Thymus (tissue), 11 donors: ENCODE data around the gene GPR183. TPM values are rescaled to one million over a fixed set of nuclear protein-coding genes. Genes with fewer than 3 reads are reported as not detected.

Source experiments
- DNase-seq, 9 donors: peaks; one replicate each; pipeline ENCODE4 v3.0.0-alpha.2; 2013; ENCODE audit warnings: low spot score in 9 of 9, low read depth in 6 of 9, missing footprints in 1 of 9
- H3K27ac ChIP-seq, 2 donors: one replicate each; pipeline ENCODE4 v1.5.1; 2013; ENCODE audit warnings: control low read depth in 1 of 2, low read depth in 1 of 2, low read length in 1 of 2, mild to moderate bottlenecking in 1 of 2, moderate library complexity in 1 of 2
- H3K27me3 ChIP-seq, 2 donors: one replicate each; pipeline ENCODE4 v1.5.1; 2013; ENCODE audit warnings: low read length in 1 of 2; ENCODE audit not compliant: control insufficient read depth in 2 of 2, insufficient read depth in 1 of 2
- H3K36me3 ChIP-seq, 2 donors: one replicate each; pipeline ENCODE4 v1.5.1; 2013; ENCODE audit warnings: low read length in 1 of 2, mild to moderate bottlenecking in 1 of 2, moderate library complexity in 1 of 2; ENCODE audit not compliant: control insufficient read depth in 2 of 2, insufficient read depth in 2 of 2
- H3K4me1 ChIP-seq, 2 donors: one replicate each; pipeline ENCODE4 v1.5.1; 2013; ENCODE audit warnings: low read length in 2 of 2; ENCODE audit not compliant: control insufficient read depth in 2 of 2, insufficient read depth in 2 of 2
- H3K4me3 ChIP-seq, 2 donors: one replicate each; pipeline ENCODE4 v1.5.1; 2013; ENCODE audit warnings: low read length in 2 of 2, control low read depth in 1 of 2, mild to moderate bottlenecking in 1 of 2
- H3K9me3 ChIP-seq, 2 donors: one replicate each; pipeline ENCODE4 v1.5.1; 2013; ENCODE audit warnings: low read length in 1 of 2, mild to moderate bottlenecking in 1 of 2; ENCODE audit not compliant: control insufficient read depth in 2 of 2, insufficient read depth in 1 of 2
- WGBS: extraction: QIAGEN DNeasy Blood & Tissue Kit; methylation state at CpG from one replicate; pipeline ENCODE4 v1.1.7; 2013; 5-methylcytosine and 5-hydroxymethylcytosine counted together
- polyA plus RNA-seq: library from polyadenylated mRNA; stranded (reverse); fragments of 200-250 nt; gene quantifications from one replicate; pipeline ENCODE4 v1.2.3, GENCODE V29; 2013
- total RNA-seq: library from RNA; stranded (reverse); fragments of 120-200 nt; gene quantifications from one replicate; pipeline ENCODE4 v1.2.4, GENCODE V29; 2013
- donor health status: healthy.

GPR183 gene
- total and polyA plus RNA-seq, 2 donors, result 32.4 to 33.0 TPM

GRCh38 chr13:99352351-99353245 lies 45.4 kb upstream of the GPR183 start:
- Histone ChIP-seq H3K27ac (peak overlapping the region; percentile 41 to 66), H3K4me3 (no peak overlapping the region), H3K36me3 (peaks cover 28 to 52% of the 10 kb centered on the region in 2 donors), H3K27me3 (no peaks in the 10 kb centered on the region), H3K9me3 (no peaks in the 10 kb centered on the region), H3K4me1 (peaks cover 42 to 58% of the 10 kb centered on the region in 2 donors)
- 82% methylated on average over 17 of the region's 17 CpGs for WGBS
- DNase-seq, result no peak

GRCh38 chr13:99351772-99352171 lies 44.6 kb upstream of the GPR183 start:
- Histone ChIP-seq H3K9me3 (no peaks in the 10 kb centered on the region), H3K36me3 (peaks cover 33 to 48% of the 10 kb centered on the region in 2 donors), H3K27ac (no peak overlapping the region), H3K4me3 (no peak overlapping the region), H3K27me3 (no peaks in the 10 kb centered on the region), H3K4me1 (peaks cover 37 to 51% of the 10 kb centered on the region in 2 donors)
- DNase-seq, result peak in 1 of 9 donors; percentile 60
- 86% methylated on average over 4 of the region's 4 CpGs for WGBS

DNA sequence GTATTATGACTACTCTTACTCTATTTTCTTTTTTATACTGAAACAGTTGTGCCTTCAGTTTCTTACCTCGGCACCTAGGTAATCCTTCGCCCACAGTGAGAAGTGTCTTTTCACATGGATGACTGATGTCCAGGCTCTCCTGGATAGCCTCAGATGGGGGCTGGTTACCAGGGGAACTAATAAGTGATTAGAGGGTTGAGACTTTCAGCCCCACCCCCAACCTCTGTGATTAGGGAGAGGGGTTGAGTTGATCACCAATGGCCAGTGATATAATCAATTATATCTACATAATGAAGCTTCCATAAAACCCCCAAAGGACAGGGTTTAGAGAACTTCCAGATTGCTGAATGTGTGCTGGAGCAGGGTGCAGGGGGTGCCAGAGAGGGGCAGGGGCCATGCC lies 43.0 kb upstream of the GPR183 start:
- Histone ChIP-seq H3K27ac (no peak overlapping the region), H3K9me3 (no peaks in the 10 kb centered on the region), H3K36me3 (peaks cover 40 to 52% of the 10 kb centered on the region in 2 donors), H3K4me3 (no peak overlapping the region), H3K4me1 (peaks cover 22 to 37% of the 10 kb centered on the region in 2 donors), H3K27me3 (no peaks in the 10 kb centered on the region)
- WGBS, result 98% methylated on average over 2 of the region's 2 CpGs
- no peak for DNase-seq

DNA sequence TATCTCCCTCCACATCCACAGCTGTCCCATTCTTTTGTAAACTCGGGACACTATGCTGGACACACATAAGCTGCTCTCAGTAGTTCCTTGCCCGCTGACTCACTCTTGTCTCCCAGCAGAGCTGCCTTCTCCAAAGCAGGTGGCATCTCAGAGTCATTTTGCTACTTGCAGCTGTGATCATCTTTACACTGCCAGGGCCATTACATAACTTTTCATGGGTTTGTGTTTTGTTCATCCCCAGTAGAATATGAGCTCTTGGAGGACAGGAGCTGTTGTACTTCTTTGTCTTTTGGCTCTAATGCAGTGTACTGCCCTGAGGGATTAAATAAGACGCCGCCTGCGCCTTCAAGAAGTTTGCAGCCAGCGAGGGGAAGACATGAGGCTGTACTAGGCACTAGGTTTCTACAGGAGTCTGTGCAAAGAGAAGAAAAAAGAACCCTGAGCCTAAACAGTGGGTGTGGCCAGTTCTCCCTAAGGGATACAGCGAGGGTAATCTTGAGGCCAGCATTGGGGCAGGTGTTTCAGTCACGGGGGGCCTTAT lies 40.8 kb upstream of the GPR183 start:
- Histone ChIP-seq H3K27me3 (no peaks in the 10 kb centered on the region), H3K36me3 (peaks cover 40 to 49% of the 10 kb centered on the region in 2 donors), H3K4me1 (peaks cover 8 to 20% of the 10 kb centered on the region in 2 donors), H3K27ac (no peak overlapping the region), H3K9me3 (no peaks in the 10 kb centered on the region), H3K4me3 (no peak overlapping the region)
- no peak for DNase-seq
- 95% methylated on average over 8 of the region's 8 CpGs for WGBS

DNA sequence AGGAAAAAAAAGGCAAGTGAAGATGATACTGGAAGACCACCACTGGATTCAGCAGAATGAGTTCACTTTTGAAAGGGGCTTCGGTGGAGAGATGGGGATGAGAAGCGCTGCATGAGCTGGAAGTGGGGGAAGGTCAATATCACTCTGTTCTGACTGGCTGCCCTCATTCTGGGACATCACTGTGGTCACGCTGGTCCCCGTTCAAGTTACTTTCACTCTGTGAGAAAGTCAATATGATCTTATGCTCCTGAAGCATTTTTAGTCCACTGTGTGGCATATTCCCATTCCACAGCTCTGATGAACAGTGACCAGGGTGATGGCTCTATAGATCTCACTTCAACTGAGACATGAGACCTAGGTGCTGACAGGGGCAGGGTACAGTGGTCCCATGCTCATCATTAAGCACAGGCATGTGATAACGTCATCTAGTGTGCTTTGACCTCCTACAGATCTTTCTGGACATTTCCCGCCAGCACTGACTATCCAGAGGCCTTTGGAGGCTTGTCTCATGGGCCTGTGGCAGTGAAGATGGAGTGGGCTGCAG lies 40.2 kb upstream of the GPR183 start:
- Histone ChIP-seq H3K27ac (no peak overlapping the region), H3K27me3 (no peaks in the 10 kb centered on the region), H3K36me3 (peaks cover 41 to 54% of the 10 kb centered on the region in 2 donors), H3K4me1 (peaks cover 3 to 15% of the 10 kb centered on the region in 2 donors), H3K9me3 (no peaks in the 10 kb centered on the region), H3K4me3 (no peak overlapping the region)
- no peak for DNase-seq
- WGBS, result 97% methylated on average over 6 of the region's 6 CpGs

DNA sequence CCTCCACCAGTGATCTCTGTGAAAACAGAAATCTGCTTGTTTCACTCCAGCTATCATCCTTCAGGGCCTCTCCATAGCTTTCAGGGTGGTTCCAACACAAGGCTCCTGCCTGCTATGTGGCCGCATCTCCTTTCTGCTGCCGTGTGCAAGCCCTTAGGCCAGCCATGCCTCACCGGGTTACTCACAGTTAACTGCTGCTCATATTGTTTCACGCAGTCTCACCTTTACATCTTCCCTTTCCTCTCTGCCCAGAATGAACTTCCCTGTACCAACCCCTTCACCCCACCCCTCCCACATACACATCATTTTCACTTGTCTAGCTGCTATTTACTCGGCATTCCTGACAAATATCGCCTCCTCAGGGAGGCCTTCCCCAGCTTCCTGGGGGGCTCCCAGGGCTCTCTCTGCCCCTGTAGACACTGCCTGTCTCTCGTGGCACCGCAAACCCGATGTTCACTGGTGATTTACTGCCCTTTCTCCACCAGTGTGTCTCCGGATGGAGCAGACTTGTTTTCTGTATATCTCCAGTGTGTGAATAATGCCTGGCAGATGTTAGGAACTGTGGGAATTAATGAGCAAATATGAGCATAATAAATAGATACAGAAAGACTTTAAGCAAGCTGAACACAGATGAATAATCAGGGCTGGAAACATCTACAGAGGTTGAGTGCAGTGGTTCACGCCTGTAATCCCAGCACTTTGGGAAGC lies 39.3 kb upstream of the GPR183 start:
- no peaks in the 10 kb centered on the region for H3K9me3 ChIP-seq
- H3K36me3 ChIP-seq, result peaks cover 44 to 63% of the 10 kb centered on the region in 2 donors
- H3K4me3 ChIP-seq, result no peak overlapping the region
- WGBS, result 97% methylated on average over 11 of the region's 11 CpGs
- no peak for DNase-seq
- peaks cover 0 to 6% of the 10 kb centered on the region in 2 donors for H3K4me1 ChIP-seq
- no peaks in the 10 kb centered on the region for H3K27me3 ChIP-seq
- no peak overlapping the region for H3K27ac ChIP-seq

GRCh38 chr13:99345345-99345744 lies 38.1 kb upstream of the GPR183 start:
- H3K4me3 ChIP-seq, result no peak overlapping the region
- H3K4me1 ChIP-seq, result peaks cover 0 to 7% of the 10 kb centered on the region in 2 donors
- peaks cover 51 to 71% of the 10 kb centered on the region in 2 donors for H3K36me3 ChIP-seq
- no peaks in the 10 kb centered on the region for H3K27me3 ChIP-seq
- DNase-seq, result no peak
- H3K27ac ChIP-seq, result no peak overlapping the region
- 96% methylated on average over 5 of the region's 5 CpGs for WGBS
- H3K9me3 ChIP-seq, result no peaks in the 10 kb centered on the region

GRCh38 chr13:99344610-99345208 lies 37.5 kb upstream of the GPR183 start:
- Histone ChIP-seq H3K27me3 (no peaks in the 10 kb centered on the region), H3K4me1 (peaks cover 0 to 10% of the 10 kb centered on the region in 2 donors), H3K36me3 (peaks cover 53 to 71% of the 10 kb centered on the region in 2 donors), H3K4me3 (no peak overlapping the region), H3K27ac (no peak overlapping the region), H3K9me3 (no peaks in the 10 kb centered on the region)
- 85% methylated on average over 6 of the region's 6 CpGs for whole genome bisulfite sequencing
- DNase-seq, result no peak
